ENCODE data around the gene USP6NL.

USP6NL gene

DNA sequence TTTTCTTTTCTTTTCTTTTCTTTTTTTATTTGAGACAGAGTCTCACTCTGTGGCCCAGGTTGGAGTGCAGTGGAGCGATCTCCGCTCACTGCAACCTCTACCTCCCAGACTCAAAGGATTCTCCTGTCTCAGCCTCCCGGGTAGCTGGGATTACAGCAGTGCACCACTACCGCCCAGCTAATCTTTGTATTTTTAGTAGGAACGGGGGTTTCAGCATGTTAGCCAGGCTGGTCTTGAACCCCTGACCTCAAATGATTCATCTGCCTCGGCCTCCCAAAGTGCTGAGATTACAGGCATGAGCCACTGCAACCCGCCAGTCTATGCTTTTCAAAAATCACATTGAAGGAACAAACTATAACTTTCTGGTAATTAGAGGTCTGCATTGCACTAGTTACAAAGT lies 2.4 kb downstream of the USP6NL start:
- Mint-ChIP-seq H3K27me3 (peaks cover 4% of the 10 kb centered on the region), H3K36me3 (ENCODE audit: low read depth) (no peaks in the 10 kb centered on the region), H3K27ac (no peak overlapping the region), H3K4me1 (peaks cover 65% of the 10 kb centered on the region), H3K9me3 (no peaks in the 10 kb centered on the region), H3K4me3 (no peak overlapping the region)
- ATAC-seq (no peak), DNase-seq (no peak)

- Mint-ChIP-seq H3K9me3 (no peaks in the 10 kb centered on the region), H3K4me3 (peak overlapping the region; percentile 13), H3K4me1 (peaks cover 70% of the 10 kb centered on the region), H3K27me3 (peaks cover 4% of the 10 kb centered on the region), H3K27ac (peak overlapping the region; percentile 39), H3K36me3 (ENCODE audit: low read depth) (no peaks in the 10 kb centered on the region)
- ATAC-seq (no peak), DNase-seq (no peak)
Measured at GRCh38 chr10:11608159-11609013, 3.1 kb downstream of the USP6NL start.

- DNase-seq: no peak
- Mint-ChIP-seq H3K36me3 (ENCODE audit: low read depth) (no peaks in the 10 kb centered on the region), H3K27me3 (peaks cover 2% of the 10 kb centered on the region), H3K9me3 (no peaks in the 10 kb centered on the region), H3K4me3 (no peak overlapping the region), H3K4me1 (peaks cover 77% of the 10 kb centered on the region), H3K27ac (peak overlapping the region; percentile 20)
- no peak for ATAC-seq
Measured at GRCh38 chr10:11605807-11606408, 5.5 kb downstream of the USP6NL start.

- H3K27ac Mint-ChIP-seq: peak overlapping the region; percentile 2
- H3K9me3 Mint-ChIP-seq: no peaks in the 10 kb centered on the region
- no peak for ATAC-seq
- peaks cover 2% of the 10 kb centered on the region for H3K27me3 Mint-ChIP-seq
- peaks cover 75% of the 10 kb centered on the region for H3K4me1 Mint-ChIP-seq
- no peaks in the 10 kb centered on the region for H3K36me3 Mint-ChIP-seq (ENCODE audit: low read depth)
- DNase-seq: no peak
- H3K4me3 Mint-ChIP-seq: peak overlapping the region; percentile 52
Measured at GRCh38 chr10:11604865-11605650, 6.4 kb downstream of the USP6NL start.

- ATAC-seq: no peak
- Mint-ChIP-seq H3K36me3 (ENCODE audit: low read depth) (no peaks in the 10 kb centered on the region), H3K27ac (no peak overlapping the region), H3K4me3 (no peak overlapping the region), H3K4me1 (peaks cover 71% of the 10 kb centered on the region), H3K9me3 (no peaks in the 10 kb centered on the region), H3K27me3 (no peaks in the 10 kb centered on the region)
- DNase-seq: no peak
Measured at GRCh38 chr10:11603741-11604140, 7.7 kb downstream of the USP6NL start.

- H3K27ac Mint-ChIP-seq: peak overlapping the region; percentile 2
- DNase-seq (no peak), ATAC-seq (no peak)
- H3K36me3 Mint-ChIP-seq (ENCODE audit: low read depth): no peaks in the 10 kb centered on the region
- no peak overlapping the region for H3K4me3 Mint-ChIP-seq
- H3K27me3 Mint-ChIP-seq: no peaks in the 10 kb centered on the region
- peaks cover 67% of the 10 kb centered on the region for H3K4me1 Mint-ChIP-seq
- H3K9me3 Mint-ChIP-seq: no peaks in the 10 kb centered on the region
Measured at GRCh38 chr10:11602919-11603523, 8.4 kb downstream of the USP6NL start.

GRCh38 chr10:11602358-11602757 lies 9.1 kb downstream of the USP6NL start:
- Mint-ChIP-seq H3K9me3 (no peaks in the 10 kb centered on the region), H3K4me1 (peaks cover 63% of the 10 kb centered on the region), H3K27ac (no peak overlapping the region), H3K27me3 (no peaks in the 10 kb centered on the region), H3K4me3 (no peak overlapping the region), H3K36me3 (ENCODE audit: low read depth) (no peaks in the 10 kb centered on the region)
- no peak for DNase-seq
- ATAC-seq: no peak

GRCh38 chr10:11601670-11602069 lies 9.8 kb downstream of the USP6NL start:
- Mint-ChIP-seq H3K27ac (no peak overlapping the region), H3K4me3 (no peak overlapping the region)

DNA sequence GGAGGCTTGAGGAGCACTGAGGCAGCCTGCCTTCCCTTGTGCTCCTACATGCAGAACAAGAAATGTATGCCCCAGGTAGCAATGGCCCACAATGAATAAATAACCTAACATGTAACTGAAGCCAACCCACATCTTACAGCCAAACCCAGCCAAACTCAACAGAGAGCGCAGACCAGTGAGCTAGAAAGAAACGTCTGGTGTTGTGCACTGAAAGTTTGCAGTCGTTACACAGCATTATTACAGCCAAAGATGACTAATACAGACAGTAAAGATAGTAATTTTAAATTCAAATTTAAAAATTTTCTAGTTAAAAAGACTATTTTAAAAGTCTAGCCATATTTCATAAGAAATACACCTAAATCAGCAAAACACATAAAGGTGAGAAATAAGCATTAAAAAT lies 11.2 kb downstream of the USP6NL start:
- no peak overlapping the region for H3K27ac Mint-ChIP-seq

More at GRCh38 chr10:11601670-11602069, 9.8 kb downstream of the USP6NL start:
- Mint-ChIP-seq H3K27me3 (no peaks in the 10 kb centered on the region), H3K36me3 (ENCODE audit: low read depth) (no peaks in the 10 kb centered on the region), H3K9me3 (no peaks in the 10 kb centered on the region), H3K4me1 (peaks cover 63% of the 10 kb centered on the region)
- no peak for ATAC-seq
- no peak for DNase-seq

DNA sequence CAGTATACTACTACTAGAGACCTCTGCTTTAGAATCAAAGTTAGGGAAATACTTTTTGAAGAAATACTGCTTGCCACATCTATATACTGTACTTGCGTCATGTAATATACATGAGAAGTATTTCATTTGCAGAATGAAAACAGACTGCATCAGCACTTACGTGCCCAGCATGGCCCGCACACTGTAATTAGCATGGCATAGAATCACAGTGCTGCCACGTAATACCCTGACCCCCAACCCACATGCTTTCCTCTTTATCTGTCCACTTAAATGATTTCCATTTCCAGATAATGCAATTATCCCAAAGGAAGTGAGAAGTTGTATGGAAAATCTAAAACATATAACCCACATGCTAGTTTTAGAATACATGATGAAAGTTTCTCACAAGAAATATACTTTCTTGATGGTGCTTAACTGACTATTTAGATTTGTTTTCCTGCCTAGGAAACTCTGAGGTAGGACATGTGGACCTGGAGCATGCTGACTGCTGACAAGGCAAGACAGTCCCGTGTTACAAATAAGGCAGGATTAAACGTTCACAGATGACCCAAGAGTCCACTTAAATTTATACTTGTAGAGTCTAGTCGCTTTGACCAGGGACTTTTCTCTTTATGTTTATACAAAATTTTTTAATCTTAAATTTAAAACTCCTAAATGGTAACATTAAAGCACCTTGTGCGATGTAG lies 12.6 kb downstream of the USP6NL start:
- Mint-ChIP-seq H3K9me3 (no peaks in the 10 kb centered on the region), H3K4me1 (peaks cover 45% of the 10 kb centered on the region), H3K36me3 (ENCODE audit: low read depth) (no peaks in the 10 kb centered on the region), H3K27ac (no peak overlapping the region), H3K4me3 (no peak overlapping the region), H3K27me3 (no peaks in the 10 kb centered on the region)
- no peak for ATAC-seq
- no peak for DNase-seq

More for the DNA sequence above, 11.2 kb downstream of the USP6NL start:
- Mint-ChIP-seq H3K4me1 (peaks cover 56% of the 10 kb centered on the region), H3K36me3 (ENCODE audit: low read depth) (no peaks in the 10 kb centered on the region), H3K27me3 (no peaks in the 10 kb centered on the region), H3K4me3 (peak overlapping the region; percentile 2), H3K9me3 (no peaks in the 10 kb centered on the region)
- no peak for DNase-seq
- no peak for ATAC-seq

DNA sequence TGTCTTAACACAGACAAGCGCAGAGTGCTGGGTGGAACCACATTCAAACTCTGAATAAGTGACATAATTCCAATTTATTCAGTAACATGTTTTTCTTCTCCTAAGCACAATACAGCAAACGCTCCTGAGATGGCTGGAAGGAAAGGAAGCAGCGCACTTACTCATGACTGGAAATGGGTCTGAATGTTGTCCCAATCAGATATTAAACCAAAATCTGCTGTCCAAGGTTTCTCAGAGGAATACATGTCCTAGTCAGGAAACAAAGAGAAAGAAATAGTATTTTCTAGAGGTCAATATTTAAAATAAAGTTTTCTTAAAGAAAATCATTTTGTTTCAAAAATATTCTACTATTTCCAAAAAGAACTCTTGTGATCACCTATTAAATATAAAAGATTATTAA lies 14.0 kb downstream of the USP6NL start:
- no peaks in the 10 kb centered on the region for H3K36me3 Mint-ChIP-seq (ENCODE audit: low read depth)
- H3K4me1 Mint-ChIP-seq: peaks cover 32% of the 10 kb centered on the region
- H3K9me3 Mint-ChIP-seq: no peaks in the 10 kb centered on the region
- no peak overlapping the region for H3K27ac Mint-ChIP-seq
- ATAC-seq (no peak), DNase-seq (no peak)
- no peaks in the 10 kb centered on the region for H3K27me3 Mint-ChIP-seq
- H3K4me3 Mint-ChIP-seq: no peak overlapping the region

GRCh38 chr10:11595395-11595692 lies 16.1 kb downstream of the USP6NL start:
- H3K27me3 Mint-ChIP-seq: no peaks in the 10 kb centered on the region
- H3K27ac Mint-ChIP-seq: no peak overlapping the region
- no peak overlapping the region for H3K4me3 Mint-ChIP-seq
- H3K4me1 Mint-ChIP-seq: peaks cover 21% of the 10 kb centered on the region
- DNase-seq (no peak), ATAC-seq (no peak)
- H3K9me3 Mint-ChIP-seq: no peaks in the 10 kb centered on the region
- no peaks in the 10 kb centered on the region for H3K36me3 Mint-ChIP-seq (ENCODE audit: low read depth)

GRCh38 chr10:11594589-11595394 lies 16.7 kb downstream of the USP6NL start:
- Mint-ChIP-seq H3K27me3 (no peaks in the 10 kb centered on the region), H3K4me1 (peaks cover 15% of the 10 kb centered on the region), H3K36me3 (ENCODE audit: low read depth) (no peaks in the 10 kb centered on the region), H3K4me3 (no peak overlapping the region), H3K9me3 (no peaks in the 10 kb centered on the region), H3K27ac (no peak overlapping the region)
- no peak for DNase-seq
- no peak for ATAC-seq

All from activated naive CD8-positive, alpha-beta T cell treated with anti-CD3 and anti-CD28 coated beads, Interleukin-2, amount 50 U/mL, for 24 hours (primary cell).